TTC549 (cell line): Measurements from ENCODE around the gene PSMD4.

Experiments
- FAIRE-seq: peaks from 2 replicates; lab custom pipeline; 2012; peaks lifted over from hg19 to GRCh38; lab: Jason Lieb, UNC

PSMD4 gene

GRCh38 chr1:151309811-151310323 is 55.3 kb downstream of the PSMD4 start:
- no peak for FAIRE-seq

GRCh38 chr1:151311011-151311410 is 56.5 kb downstream of the PSMD4 start:
- FAIRE-seq, result no peak

DNA sequence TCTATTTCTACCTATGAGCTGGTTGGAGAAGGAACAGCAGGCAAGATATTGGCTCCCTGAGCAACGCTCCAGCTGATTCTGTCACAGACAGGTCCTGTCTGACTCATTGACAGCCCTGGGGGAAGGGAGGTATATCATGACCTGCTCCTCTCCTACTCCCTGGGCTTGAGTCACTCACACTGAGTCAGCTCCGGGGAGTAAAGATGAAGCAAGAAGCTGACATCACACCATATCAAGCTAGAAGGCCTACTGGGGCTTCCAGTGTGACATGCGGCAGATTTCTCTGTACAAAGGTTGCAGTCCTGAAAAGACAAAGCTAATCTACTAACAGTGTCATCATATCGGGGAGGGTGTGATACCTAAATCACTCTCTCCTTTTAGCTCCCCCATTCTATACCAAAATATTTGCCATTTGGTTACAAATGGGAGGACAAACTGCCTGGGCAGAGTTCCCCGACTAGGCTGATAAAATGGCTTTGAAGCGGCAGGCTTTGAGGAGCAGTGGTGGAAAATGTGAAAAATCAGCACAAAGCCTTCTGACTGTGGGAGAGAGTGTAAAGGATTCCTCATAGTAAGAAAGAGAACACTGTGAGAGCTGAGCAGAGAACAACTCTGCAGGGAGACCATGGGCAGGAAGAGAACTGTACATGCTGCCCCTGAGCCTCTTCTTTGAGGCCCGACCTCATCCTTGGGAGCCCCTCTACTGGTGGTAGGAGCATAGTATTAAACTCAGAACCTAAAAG is 57.2 kb downstream of the PSMD4 start:
- no peak for FAIRE-seq

DNA sequence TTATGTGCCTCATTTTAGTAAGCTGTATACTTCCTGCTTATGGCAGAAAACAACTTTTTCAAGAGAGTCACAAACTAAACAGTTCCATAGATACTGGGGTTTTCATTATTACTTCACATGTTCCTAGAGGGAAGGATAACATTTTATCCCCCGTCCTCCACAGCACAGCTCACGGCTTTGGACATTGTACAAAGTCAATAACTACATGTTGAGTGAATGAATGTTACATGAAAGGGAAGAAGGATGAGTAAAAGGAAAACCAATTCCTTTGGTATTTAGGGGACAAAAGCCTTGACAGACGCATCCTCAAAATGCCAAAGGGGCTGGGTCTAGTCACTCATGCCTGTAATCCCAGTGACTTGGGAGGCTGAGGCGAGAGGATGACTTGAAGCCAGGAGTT is 57.9 kb downstream of the PSMD4 start:
- no peak for FAIRE-seq

- no peak for FAIRE-seq
These were observed 58.3 kb downstream of the PSMD4 start for GRCh38 chr1:151312826-151313225.

DNA sequence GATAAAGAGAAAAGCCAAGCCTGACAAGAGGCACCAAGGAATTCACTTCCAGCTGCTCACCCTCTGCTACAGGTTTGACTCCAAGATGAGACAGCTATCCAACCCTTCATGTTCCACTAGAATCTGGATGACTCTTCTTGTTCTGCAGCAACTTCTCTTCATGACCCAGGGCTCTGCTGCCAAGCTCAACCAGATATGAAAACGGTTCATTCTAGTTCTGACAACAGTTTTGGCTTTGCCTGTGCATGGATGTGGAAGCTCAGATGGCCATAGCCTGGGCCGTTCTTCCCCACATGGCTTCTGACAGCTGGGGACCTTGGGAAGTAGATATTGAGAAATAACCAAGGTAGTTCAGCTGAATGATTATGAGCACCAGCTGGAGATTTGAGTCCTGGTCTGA is 59.0 kb downstream of the PSMD4 start:
- no peak for FAIRE-seq

- FAIRE-seq, result no peak
These were observed 59.8 kb downstream of the PSMD4 start for GRCh38 chr1:151314137-151314875.

- FAIRE-seq, result no peak
These were observed 61.2 kb downstream of the PSMD4 start for GRCh38 chr1:151315565-151316235.
